ENCODE results near the gene GSG1.

GSG1 gene

GRCh38 chr12:13103391-13104033 is at the start of gene GSG1:
Gene GSG1 (minus strand): TSS chr12:13103667. CDS start chr12:13103512, 155 bp downstream.
- DNase-seq, result no peak

- DNase-seq, result no peak
Measured at GRCh38 chr12:13153180-13153579, 49.7 kb upstream of the GSG1 start.

GRCh38 chr12:13152756-13153155 is 49.3 kb upstream of the GSG1 start:
- DNase-seq, result no peak

DNA sequence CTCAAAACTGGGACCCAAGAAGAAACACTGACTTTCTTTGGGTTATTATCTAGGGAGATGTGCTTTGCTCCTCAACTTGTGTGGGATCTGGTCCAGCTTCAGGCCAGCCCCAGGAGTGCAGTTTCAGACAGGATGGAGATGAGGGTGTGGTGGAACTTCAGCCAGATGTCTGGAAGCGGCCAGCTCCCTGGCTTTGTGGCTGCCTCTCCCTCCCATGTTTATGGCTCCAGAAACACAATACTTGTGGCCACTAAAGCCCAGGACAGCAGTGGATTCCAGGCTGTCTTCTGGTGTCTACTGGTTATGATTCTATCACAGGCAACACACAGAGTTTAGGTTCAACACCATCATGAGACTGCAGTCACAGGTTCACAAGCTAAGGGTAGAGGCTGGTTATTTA is 48.8 kb upstream of the GSG1 start:
- DNase-seq, result peak; percentile 67

GRCh38 chr12:13149411-13149810 is 45.9 kb upstream of the GSG1 start:
- DNase-seq, result no peak

DNA sequence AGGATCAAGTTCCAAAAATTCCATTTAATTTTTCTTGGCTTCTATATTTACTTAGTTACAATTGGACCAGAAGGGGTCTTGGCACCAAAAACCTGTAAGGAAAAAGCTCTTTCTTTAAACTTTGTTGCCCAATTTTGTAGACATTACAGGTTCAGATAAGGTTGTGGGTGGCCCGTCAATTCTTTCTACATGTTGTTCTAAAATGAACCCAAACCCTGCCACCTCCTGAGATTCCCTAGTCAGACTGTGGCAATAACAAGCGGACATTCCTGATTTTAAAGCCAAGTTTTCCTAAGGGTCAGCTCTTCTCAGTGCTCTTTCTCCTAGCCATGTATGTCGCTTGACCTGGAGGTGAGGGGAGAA is 45.0 kb upstream of the GSG1 start:
- no peak for DNase-seq

GRCh38 chr12:13147688-13148484 is 44.4 kb upstream of the GSG1 start:
- DNase-seq, result no peak

DNA sequence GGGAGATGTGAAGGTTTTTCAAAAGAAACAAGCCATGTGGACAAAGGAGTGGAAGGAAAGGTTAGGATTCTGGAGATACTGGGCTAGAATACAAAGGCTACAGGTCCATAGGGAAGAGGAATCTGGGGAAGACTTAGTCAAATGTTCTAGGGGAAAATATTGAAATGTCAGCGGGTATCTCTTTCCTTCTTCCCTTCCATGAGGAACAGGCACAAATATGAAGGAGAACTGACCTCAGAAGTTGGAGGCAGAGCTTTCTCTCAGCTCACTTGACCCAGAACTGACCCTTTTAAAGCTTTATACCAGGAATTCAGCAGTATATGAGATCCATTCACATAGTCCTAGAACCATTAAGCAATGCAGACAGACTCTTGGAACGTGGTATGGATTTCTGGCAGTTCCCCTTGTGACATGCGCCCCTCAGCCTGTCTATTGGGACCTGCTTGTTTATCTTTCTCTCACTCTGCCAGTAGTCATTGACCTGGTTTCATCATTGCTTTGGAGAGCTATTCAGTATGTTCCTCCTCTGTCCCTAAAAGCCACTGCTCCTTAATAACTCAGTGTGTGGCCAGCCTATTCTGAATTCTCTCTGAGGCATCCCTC is 43.0 kb upstream of the GSG1 start:
- no peak for DNase-seq

DNA sequence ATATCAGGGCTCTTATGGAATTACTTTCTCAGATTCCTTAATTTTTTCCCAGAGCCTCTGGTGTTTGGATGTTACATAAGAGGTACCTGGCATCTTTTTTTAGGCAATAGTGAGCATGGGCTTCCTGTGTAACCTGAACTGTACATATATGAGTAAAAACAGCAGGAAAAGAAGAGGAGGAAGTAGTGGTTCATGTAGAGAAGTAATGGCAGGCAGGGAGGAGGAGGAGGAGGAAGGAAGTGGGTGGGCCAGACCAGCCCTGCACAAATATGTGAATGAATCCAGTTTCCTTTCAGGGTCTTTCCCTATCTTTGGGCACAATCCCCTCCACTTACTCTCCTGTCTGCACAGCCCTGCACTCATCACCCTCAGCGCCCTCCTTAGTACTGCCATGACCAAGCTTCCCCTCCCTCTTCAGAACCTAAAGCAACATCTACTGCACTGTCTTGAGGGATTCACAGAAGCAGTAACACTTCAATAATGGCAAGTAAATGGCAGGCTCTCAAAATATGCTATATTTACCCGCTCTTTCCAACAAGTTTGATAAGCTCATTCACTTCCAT is 40.9 kb upstream of the GSG1 start:
- no peak for DNase-seq

DNA sequence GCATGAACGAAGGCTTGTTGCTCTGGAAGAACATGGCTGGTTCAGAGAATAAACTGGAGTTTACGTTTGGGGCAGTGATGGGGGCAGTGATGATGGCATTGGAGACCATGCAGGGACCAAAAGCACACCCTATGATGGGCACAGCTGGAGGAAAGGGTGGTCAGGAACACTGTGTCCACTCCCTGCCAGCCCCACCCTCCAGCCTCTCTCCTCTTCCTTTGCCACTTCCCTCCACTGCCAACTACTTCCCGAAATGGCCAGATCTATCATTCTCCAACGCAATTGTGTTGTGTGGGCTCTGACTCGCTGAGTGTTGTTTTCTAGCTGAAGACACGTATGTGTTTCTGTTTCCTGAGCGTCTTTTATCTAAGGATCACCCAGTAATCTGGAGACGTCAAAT is 39.3 kb upstream of the GSG1 start:
- no peak for DNase-seq

GRCh38 chr12:13141686-13142085 is 38.2 kb upstream of the GSG1 start:
- no peak for DNase-seq

DNA sequence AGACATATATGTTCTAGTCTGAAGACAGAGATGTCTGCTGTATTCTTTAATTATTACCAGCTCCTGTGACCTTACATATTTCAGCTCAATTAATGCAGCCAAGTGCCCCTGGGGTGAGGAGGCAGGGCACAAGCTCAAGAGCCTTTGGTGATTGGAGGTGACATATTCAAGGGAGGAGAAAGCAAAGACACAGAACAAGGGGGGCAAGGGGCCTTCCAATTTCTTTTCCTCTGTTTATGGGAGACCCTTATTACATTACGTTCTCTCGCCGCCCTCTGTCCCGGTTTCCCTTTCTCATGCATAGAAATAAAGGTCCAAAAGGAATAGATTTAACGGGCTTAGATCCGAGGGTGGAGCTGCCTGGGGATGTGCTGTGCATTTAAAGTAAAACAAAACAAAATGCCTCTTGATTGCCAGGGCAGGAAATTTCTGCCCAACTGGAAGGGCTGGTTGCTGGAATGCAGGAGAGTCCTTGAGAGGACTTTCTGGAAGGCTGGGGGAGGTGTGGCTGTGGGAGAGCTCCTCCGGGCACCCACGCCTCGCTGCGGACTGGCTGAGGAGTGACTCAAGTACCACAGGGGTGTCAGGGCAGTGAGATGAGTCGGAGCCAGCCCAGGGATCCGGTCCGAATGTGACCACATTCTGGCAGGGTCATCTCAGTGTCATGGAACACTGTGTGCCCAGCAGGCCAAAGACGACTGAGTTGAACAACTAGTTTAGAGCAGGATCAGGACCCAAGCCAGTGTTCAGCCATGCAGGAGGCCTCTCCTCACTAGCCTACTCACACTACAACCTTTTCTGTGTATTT is 32.1 kb upstream of the GSG1 start:
- DNase-seq, result peak; percentile 31

DNA sequence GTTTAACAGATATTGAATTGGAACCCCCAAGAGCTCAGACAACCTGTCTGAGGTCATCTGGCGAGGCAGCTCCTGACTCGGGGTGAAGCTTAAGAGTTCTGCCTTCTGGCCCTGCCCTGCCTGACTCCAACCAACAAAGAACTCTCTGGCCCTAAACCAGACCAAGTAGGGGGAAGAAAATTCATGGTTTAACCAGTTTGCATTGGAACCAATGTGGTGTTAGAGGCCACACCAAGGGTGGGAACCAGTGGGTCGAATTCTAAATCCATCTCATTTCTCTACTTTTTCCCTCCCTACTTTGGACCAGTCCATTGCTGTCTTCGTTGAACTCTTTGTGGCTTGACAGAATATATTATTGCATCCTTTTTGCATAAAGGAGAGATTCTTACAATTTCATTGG is 30.4 kb upstream of the GSG1 start:
- no peak for DNase-seq

GRCh38 chr12:13130981-13131380 is 27.5 kb upstream of the GSG1 start:
- no peak for DNase-seq

DNA sequence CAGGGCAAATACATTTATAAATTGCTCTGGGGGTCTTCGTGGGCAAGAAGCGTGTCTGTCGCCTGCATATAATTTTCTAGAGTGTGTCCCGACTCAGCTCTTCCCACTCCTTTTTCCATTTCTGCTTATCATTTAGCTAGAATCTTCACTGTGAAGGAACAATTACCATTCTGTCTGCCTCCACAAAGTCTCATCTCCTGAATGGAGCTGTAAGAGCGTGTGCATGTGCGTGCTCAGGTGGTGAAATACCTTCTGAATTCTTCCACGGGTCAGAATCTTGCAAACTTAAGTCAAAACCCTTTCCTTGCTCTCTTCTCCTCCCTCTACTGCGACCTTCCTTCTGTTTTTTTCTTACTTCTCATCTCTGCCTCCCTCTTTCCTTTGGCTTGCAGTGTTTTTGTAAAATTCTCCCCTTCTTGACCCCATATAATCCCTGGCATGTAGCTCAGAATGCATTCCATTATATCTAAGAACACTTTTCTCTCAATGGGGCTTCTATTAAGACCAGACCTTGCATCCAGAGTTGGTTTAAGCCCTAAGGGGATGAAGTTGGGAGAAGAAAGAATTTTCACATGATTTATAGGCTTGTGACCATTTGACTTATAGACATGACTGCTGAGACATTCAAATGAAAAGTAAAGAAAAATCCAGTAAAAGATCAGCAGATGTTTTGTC is 25.0 kb upstream of the GSG1 start:
- DNase-seq, result no peak

- DNase-seq, result no peak
Measured at GRCh38 chr12:13127444-13127843, 24.0 kb upstream of the GSG1 start.

GRCh38 chr12:13126494-13126893 is 23.0 kb upstream of the GSG1 start:
- DNase-seq, result no peak

- no peak for DNase-seq
Measured at GRCh38 chr12:13125996-13126395, 22.5 kb upstream of the GSG1 start.

DNA sequence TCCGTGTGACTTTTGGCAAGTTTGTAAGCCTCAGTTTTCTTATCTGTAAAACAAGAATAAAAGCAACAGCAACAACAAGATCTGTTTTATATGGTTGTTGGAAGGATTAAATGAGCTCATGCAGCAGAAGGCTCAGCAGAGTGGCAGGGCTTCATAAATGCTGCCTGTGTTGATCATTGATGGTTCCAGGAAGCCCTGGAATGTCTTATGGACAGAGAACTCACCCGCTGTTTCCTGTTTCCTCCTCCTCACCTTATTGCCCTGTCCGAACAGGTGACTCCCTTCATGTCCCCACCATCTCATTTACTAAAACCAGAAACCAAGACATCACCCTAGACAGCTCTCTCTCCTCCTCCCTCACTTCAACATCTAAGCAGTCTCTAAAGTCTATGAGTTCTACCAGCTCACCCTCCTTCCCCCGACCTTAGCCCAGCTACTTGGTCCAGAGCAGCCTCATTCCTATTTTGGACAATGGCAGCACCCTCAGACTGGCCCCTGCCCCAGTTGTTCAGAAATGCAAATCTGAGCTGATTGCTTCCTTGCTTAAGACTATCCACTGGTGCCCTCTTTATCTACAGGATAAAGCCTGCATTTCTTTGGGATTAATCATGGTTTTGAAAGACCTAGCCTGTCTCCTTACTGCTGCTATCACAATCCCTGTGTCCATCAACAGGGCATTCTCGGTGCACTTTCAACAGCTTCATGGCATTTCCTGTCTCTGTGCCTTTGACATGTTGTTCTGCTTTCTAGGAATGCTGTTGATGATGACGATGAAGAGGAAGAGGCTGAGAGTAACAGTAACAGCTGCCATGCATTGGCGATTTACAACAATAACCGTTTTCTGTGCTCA is 21.4 kb upstream of the GSG1 start:
- no peak for DNase-seq

DNA sequence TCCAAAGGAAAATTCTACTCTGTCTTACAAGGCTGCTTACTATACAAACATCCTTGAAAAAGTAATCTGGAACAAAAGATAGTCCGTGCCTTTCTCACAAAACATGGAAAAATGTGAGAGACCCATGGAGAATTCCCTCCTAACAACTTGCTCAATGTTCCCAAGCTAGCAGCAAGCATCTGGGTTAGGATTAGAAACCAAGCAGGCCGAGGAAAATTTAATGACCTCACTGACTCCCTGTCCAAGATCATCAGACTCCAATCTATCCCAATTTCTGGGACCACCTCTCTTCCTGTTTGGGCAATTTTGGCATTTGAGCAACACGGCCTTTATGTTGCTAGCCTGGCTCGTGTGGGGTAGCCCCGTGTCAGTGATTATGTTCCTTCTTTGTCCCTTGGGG is 18.1 kb upstream of the GSG1 start:
- DNase-seq, result no peak

GRCh38 chr12:13120413-13120812 is 16.9 kb upstream of the GSG1 start:
- no peak for DNase-seq

GRCh38 chr12:13119826-13120225 is 16.4 kb upstream of the GSG1 start:
- no peak for DNase-seq

All from right hindlimb (tissue), 1 donor.